Measurements from ENCODE around the gene RUVBL1.
A peak's percentile ranks its signal among the peaks of the same experiment; 100 is the strongest.
"Not testable (repeated sequence)": the region's sequence is repeated elsewhere in the genome, so short reads cannot be mapped to it uniquely, and the experiment has no call there.

The RUVBL1 gene

DNA sequence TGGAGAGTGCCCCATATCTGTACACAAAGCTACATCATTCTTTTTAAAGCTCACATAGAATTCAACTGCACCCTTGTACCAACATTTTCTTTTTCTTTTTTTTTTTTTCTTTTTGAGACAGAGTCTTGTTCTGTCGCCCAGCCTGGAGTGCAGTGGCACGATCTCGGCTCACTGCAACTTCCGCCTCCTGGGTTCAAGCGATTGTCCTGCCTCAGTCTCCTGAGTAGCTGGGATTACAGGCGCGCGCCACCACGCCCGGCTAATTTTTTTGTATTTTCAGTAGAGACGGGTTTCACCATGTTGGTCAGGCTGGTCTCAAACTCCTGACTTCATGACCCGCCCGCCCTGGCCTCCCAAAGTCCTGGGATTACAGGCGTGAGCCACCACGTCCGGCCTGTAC is 30.7 kb upstream of the RUVBL1 start:
- H3K4me3 ChIP-seq (ENCODE audit: low read depth, low read length), result peak overlapping the region; percentile 99
- H3K27me3 ChIP-seq (ENCODE audit: control insufficient read depth, insufficient read depth, low read length); H3K9ac ChIP-seq (ENCODE audit: low read length); H3K9me3 ChIP-seq (ENCODE audit: control insufficient read depth, insufficient read depth, low read depth, low read length); H3K27ac ChIP-seq (ENCODE audit: low read depth, low read length); H3K4me1 ChIP-seq (ENCODE audit: control insufficient read depth, insufficient read depth, low read length): not testable (repeated sequence)
- peaks cover 12% of the 10 kb centered on the region for H3K36me3 ChIP-seq (ENCODE audit: control insufficient read depth, insufficient read depth, low read length)

DNA sequence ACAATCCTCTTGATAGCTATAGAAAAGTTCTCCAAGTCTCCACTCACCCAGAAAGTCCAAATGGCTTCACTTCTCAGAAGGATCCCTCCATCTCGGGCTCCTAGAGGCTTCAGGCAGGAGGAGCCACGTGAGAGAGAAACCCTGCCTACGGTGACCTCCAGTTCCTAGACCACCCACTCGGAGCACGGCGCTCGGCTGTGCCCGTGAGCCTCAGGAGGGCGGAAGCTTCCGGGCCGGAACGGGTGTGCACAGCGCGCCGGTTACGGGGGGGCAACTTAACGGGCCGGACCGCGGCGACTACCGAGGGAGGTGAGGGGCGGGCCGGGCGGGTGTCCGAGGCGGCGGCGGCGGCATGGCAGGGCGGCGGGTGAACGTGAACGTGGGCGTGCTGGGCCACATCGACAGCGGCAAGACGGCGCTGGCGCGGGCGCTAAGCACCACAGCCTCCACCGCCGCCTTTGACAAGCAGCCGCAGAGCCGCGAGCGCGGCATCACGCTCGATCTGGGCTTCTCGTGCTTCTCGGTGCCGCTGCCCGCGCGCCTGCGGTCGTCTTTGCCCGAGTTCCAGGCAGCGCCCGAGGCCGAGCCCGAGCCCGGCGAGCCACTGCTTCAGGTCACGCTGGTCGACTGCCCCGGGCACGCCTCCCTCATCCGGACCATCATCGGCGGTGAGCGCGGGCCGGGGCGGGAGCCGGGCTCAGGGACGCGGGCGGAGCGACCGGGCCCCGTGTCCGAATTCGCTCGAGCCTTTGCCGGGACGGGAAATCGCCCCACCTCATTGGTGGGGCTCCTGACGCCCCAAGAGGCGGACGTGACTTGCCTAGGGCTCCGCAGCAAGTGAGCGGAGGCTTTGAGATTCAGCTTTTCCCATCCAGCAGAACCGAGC is 29.8 kb upstream of the RUVBL1 start, which contains the start of gene EEFSEC:
EEFSEC (plus strand) TSS at position 326 of the 886 bp plus-strand sequence; CDS start at position 353, 27 bp downstream.
- H3K9me3 ChIP-seq (ENCODE audit: control insufficient read depth, insufficient read depth, low read depth, low read length), result no peaks in the 10 kb centered on the region
- H3K9ac ChIP-seq (ENCODE audit: low read length), result peak within 1 kb of the TSS; percentile 91
- no peaks in the 10 kb centered on the region for H3K27me3 ChIP-seq (ENCODE audit: control insufficient read depth, insufficient read depth, low read length)
- peak within 1 kb of the TSS; percentile 99 for H3K4me3 ChIP-seq (ENCODE audit: low read depth, low read length)
- no peaks in the 10 kb centered on the region; the same call in 1 of the 2 replicates for H3K4me1 ChIP-seq (ENCODE audit: control insufficient read depth, insufficient read depth, low read length)
- H3K36me3 ChIP-seq (ENCODE audit: control insufficient read depth, insufficient read depth, low read length), result peaks cover 12% of the 10 kb centered on the region
- H3K27ac ChIP-seq (ENCODE audit: low read depth, low read length), result peak within 1 kb of the TSS; percentile 26; the same call in 1 of the 2 replicates

DNA sequence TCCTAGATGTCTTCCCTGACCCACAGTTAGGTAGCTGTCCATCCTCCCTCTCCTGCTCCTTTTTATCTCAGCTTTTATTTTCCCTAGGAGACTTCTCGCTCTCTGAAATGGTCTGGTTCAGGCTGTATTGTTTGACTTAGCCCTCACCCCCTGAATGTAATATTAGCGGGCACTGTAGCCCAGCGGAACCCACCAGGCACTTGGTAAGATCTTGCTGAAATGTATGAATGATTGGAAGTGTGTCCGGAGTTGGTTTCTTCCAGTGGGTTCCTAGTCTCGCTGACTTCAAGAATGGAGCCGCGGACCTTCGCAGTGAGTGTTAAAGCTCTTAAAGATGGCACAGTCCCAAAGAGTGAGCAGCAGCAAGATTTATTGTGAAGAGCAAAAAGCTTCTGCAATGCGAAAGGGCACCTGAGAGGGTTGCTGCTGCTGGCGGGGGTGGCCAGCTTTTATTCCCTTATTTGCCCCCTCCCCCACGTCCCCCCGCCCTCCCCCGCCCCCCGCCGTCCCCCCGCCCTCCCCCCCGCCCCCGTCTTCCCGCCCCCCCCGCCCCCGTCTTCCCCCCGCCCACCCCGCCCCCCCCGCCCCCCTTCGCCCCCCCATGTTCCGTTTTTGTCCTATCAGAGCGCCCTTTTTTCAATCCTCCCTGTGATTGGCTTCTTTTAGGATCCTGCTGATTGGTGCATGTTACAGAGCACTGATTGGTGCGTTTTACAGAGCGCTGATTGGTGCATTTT is 29.0 kb upstream of the RUVBL1 start:
- H3K27ac ChIP-seq (ENCODE audit: low read depth, low read length), result no peak overlapping the region; the same call in 1 of the 2 replicates
- no peaks in the 10 kb centered on the region for H3K27me3 ChIP-seq (ENCODE audit: control insufficient read depth, insufficient read depth, low read length)
- H3K4me3 ChIP-seq (ENCODE audit: low read depth, low read length), result peak overlapping the region; percentile 99
- H3K36me3 ChIP-seq (ENCODE audit: control insufficient read depth, insufficient read depth, low read length), result peaks cover 7% of the 10 kb centered on the region
- peak overlapping the region; percentile 83 for H3K9ac ChIP-seq (ENCODE audit: low read length)
- no peaks in the 10 kb centered on the region; the same call in 1 of the 2 replicates for H3K4me1 ChIP-seq (ENCODE audit: control insufficient read depth, insufficient read depth, low read length)
- H3K9me3 ChIP-seq (ENCODE audit: control insufficient read depth, insufficient read depth, low read depth, low read length), result no peaks in the 10 kb centered on the region

DNA sequence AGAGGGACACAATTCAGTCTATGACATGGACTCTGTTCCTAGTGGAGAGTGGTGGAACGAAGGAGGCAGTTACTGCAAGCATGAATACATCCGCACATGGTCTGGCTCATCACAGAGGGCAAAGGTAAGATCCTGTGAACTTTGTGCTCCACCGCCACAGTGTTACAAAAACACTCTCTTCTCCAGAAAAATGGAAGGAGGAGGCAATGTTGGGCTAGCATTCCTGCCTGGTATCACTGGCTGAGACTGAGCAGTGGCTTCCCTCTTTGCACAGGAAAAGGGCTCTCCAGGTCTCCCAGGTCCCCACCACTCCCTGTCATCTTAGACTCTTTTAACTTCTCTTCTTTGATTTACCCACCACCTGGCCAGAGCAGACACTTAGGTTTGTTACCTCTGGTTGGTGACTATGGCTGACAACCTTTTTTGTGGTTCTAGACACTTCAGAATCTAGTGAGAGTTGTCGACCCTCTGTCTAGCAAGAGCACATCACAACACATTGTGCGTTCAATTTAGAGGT is 28.2 kb upstream of the RUVBL1 start:
- no peak overlapping the region for H3K27ac ChIP-seq (ENCODE audit: low read depth, low read length)
- no peak overlapping the region for H3K4me3 ChIP-seq (ENCODE audit: low read depth, low read length)
- no peak overlapping the region for H3K9ac ChIP-seq (ENCODE audit: low read length)
- no peaks in the 10 kb centered on the region; the same call in 1 of the 2 replicates for H3K4me1 ChIP-seq (ENCODE audit: control insufficient read depth, insufficient read depth, low read length)
- peaks cover 5% of the 10 kb centered on the region; the same call in 1 of the 2 replicates for H3K36me3 ChIP-seq (ENCODE audit: control insufficient read depth, insufficient read depth, low read length)
- H3K27me3 ChIP-seq (ENCODE audit: control insufficient read depth, insufficient read depth, low read length), result no peaks in the 10 kb centered on the region
- no peaks in the 10 kb centered on the region for H3K9me3 ChIP-seq (ENCODE audit: control insufficient read depth, insufficient read depth, low read depth, low read length)

DNA sequence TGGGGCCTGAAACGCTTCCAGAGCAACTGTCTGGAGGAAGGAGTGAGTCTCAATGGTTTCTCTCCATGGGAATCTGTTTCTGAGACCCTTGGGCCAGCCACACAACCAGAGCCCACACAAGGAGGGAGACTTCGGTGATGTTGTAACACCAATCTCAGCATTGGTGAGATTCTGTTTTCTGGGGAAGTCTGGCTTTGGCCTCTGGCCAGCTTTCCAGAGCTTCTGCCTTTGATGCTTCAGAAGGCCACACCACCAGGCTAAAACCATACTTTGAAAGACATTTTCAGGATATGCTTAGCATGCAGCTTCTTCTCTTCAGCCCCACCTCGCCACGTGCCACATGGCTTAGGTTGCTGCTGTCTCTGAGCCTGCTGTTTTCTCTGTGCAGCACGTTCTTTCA is 26.0 kb upstream of the RUVBL1 start:
- Histone ChIP-seq H3K27me3 (ENCODE audit: control insufficient read depth, insufficient read depth, low read length) (no peaks in the 10 kb centered on the region), H3K9me3 (ENCODE audit: control insufficient read depth, insufficient read depth, low read depth, low read length) (no peaks in the 10 kb centered on the region), H3K9ac (ENCODE audit: low read length) (no peak overlapping the region), H3K36me3 (ENCODE audit: control insufficient read depth, insufficient read depth, low read length) (no peaks in the 10 kb centered on the region), H3K27ac (ENCODE audit: low read depth, low read length) (no peak overlapping the region), H3K4me1 (ENCODE audit: control insufficient read depth, insufficient read depth, low read length) (no peaks in the 10 kb centered on the region; the same call in 1 of the 2 replicates), H3K4me3 (ENCODE audit: low read depth, low read length) (no peak overlapping the region)

DNA sequence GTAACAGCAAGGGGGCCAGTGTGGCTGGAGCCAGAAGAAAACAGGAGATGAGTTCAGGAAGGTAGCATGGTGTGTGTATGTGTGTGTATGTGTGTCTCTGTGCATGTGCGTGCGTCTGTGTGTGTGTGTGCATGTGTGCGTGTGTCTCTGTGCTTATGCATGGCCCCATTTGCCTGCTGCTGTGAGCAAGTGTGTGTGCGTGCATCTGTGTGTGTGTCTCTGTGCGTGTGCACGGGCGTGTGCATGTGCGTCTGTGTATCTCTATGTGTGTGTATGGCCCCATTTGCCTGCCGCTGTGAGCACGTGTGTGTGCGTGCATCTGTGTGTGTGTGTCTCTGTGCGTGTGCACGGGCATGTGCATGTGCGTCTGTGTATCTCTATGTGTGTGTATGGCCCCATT is 22.6 kb upstream of the RUVBL1 start:
- Histone ChIP-seq H3K27me3 (ENCODE audit: control insufficient read depth, insufficient read depth, low read length) (no peaks in the 10 kb centered on the region), H3K27ac (ENCODE audit: low read depth, low read length) (no peak overlapping the region), H3K4me3 (ENCODE audit: low read depth, low read length) (no peak overlapping the region), H3K9ac (ENCODE audit: low read length) (no peak overlapping the region), H3K4me1 (ENCODE audit: control insufficient read depth, insufficient read depth, low read length) (no peaks in the 10 kb centered on the region), H3K36me3 (ENCODE audit: control insufficient read depth, insufficient read depth, low read length) (no peaks in the 10 kb centered on the region), H3K9me3 (ENCODE audit: control insufficient read depth, insufficient read depth, low read depth, low read length) (no peaks in the 10 kb centered on the region)

DNA sequence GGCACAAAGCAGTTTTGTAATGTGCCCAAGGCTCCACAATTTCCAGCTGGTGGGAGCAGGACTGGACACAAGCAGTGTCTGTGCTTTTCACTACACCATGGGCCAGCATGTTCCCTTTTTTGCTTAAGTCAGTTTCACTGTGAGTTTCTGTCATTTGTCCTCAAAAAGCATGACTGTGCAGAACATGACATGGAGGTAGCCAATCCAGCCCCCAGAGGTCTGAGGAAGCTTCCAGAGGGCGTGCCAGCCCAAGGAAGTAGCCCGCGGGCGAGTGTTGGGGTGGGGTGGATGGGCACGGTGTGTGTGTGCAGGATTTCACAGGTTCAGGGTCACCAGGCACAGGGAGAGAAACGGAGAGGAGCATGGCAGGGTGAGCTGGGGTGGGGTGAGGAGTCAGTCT is 21.7 kb upstream of the RUVBL1 start:
- no peak overlapping the region for H3K4me3 ChIP-seq (ENCODE audit: low read depth, low read length)
- no peak overlapping the region for H3K27ac ChIP-seq (ENCODE audit: low read depth, low read length)
- no peaks in the 10 kb centered on the region for H3K4me1 ChIP-seq (ENCODE audit: control insufficient read depth, insufficient read depth, low read length)
- no peak overlapping the region for H3K9ac ChIP-seq (ENCODE audit: low read length)
- H3K9me3 ChIP-seq (ENCODE audit: control insufficient read depth, insufficient read depth, low read depth, low read length), result no peaks in the 10 kb centered on the region
- H3K36me3 ChIP-seq (ENCODE audit: control insufficient read depth, insufficient read depth, low read length), result no peaks in the 10 kb centered on the region
- no peaks in the 10 kb centered on the region for H3K27me3 ChIP-seq (ENCODE audit: control insufficient read depth, insufficient read depth, low read length)

DNA sequence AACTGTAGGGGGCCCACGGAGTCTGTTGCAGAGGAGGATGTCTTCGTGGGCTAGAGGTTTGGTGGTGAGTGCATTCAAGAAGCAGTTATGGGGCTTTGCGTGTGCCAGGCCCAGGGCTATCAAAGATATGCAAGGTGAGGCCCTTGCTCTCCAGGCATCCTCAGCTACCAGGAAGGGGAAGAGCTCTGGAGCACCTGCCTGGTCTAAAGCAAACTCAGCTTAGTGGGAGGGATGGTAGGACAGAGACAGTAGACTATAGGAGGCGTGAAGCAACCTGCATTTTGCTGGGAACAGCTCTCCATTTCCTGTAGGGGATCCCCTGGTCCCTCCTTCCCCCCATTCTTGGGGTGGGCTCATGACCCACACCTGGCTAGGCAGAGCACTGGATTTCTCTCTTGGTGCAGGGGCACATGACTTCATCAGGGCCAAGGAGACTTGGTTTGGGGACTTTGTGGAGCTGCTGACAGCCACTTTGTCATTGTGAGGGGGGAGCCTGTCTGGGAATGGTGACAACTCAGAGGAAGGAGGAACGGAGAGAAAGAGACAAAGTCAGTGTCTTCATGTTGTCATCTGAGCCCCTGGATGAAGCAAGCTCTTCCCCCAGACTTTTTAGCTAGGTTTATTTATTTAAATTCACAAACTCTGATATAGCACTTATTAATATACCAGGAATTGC is 21.0 kb upstream of the RUVBL1 start:
- Histone ChIP-seq H3K9me3 (ENCODE audit: control insufficient read depth, insufficient read depth, low read depth, low read length) (no peaks in the 10 kb centered on the region), H3K36me3 (ENCODE audit: control insufficient read depth, insufficient read depth, low read length) (no peaks in the 10 kb centered on the region), H3K27ac (ENCODE audit: low read depth, low read length) (no peak overlapping the region), H3K27me3 (ENCODE audit: control insufficient read depth, insufficient read depth, low read length) (no peaks in the 10 kb centered on the region), H3K9ac (ENCODE audit: low read length) (no peak overlapping the region), H3K4me1 (ENCODE audit: control insufficient read depth, insufficient read depth, low read length) (no peaks in the 10 kb centered on the region), H3K4me3 (ENCODE audit: low read depth, low read length) (no peak overlapping the region)

DNA sequence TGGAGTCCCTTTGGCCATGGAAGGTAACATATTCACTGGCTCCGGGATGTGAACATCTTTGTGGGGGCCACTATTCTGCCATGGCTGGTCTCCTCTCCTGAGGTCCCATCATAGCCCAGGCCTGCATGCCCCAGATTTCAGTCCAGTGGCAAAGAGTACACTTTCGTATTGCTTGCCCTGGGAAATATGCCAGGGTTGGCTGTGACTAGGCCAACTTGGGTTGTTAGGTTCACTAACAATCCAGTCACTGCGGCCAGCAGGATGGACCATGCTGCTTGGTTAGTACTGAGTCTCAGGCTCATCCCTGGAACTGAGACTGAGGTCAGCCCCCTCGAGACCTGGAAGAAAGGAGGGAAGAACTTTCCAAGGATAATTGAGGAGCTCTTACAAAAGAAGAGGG is 19.9 kb upstream of the RUVBL1 start:
- Histone ChIP-seq H3K4me1 (ENCODE audit: control insufficient read depth, insufficient read depth, low read length) (no peaks in the 10 kb centered on the region), H3K36me3 (ENCODE audit: control insufficient read depth, insufficient read depth, low read length) (no peaks in the 10 kb centered on the region), H3K9me3 (ENCODE audit: control insufficient read depth, insufficient read depth, low read depth, low read length) (no peaks in the 10 kb centered on the region), H3K27ac (ENCODE audit: low read depth, low read length) (no peak overlapping the region), H3K4me3 (ENCODE audit: low read depth, low read length) (no peak overlapping the region), H3K9ac (ENCODE audit: low read length) (no peak overlapping the region), H3K27me3 (ENCODE audit: control insufficient read depth, insufficient read depth, low read length) (peaks cover 3% of the 10 kb centered on the region; the same call in 1 of the 2 replicates)

DNA sequence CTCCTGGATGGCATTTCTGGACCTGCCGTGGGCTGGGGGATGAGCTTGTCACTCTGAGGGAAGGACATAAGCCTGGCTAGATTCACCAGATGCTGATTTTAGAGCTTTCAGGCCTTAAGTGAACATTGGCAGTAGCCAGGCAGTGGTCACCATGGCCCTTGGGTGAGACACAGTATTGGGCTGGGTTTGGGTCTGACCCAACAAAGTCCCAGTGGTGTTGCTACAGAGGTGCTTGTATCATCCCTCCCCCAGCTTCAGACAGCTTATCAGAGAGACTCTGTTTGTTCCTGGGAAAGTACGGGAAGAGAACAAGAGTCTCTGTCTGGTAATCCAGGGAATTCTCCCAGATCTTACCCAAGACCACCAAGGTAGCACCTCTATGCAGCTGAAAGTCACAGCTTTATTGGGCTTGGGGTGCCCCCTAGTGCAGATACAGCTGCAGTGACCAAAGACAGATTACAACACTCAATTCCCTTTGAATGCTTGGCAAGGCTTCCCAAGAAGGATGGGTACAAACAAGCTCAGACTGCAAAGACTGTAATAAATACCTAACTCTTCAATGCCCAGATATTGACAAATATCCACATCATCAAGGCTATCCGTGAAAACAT is 9.8 kb upstream of the RUVBL1 start:
- Histone ChIP-seq H3K9ac (ENCODE audit: low read length) (no peak overlapping the region), H3K9me3 (ENCODE audit: control insufficient read depth, insufficient read depth, low read depth, low read length) (peaks cover 5% of the 10 kb centered on the region; the same call in 1 of the 2 replicates), H3K4me1 (ENCODE audit: control insufficient read depth, insufficient read depth, low read length) (no peaks in the 10 kb centered on the region), H3K36me3 (ENCODE audit: control insufficient read depth, insufficient read depth, low read length) (no peaks in the 10 kb centered on the region), H3K27ac (ENCODE audit: low read depth, low read length) (no peak overlapping the region), H3K4me3 (ENCODE audit: low read depth, low read length) (no peak overlapping the region), H3K27me3 (ENCODE audit: control insufficient read depth, insufficient read depth, low read length) (no peaks in the 10 kb centered on the region; the same call in 1 of the 2 replicates)
